Heart left ventricle (tissue), 13 donors: ENCODE data around the gene PLA2G4A.

ENCODE experiments used
- POLR2A ChIP-seq, 2 donors: fragments of 450-650 bp; IDR thresholded peaks; one replicate each; pipeline ENCODE4 v1.6.1; 2017; ENCODE audit warnings: antibody characterized with exemption in 2 of 2, mild to moderate bottlenecking in 2 of 2, moderate library complexity in 2 of 2
- TF ChIP-seq, protein P1 (sequence below), 12 donors: fragments of 200-600 bp; sonication (generic) in 4 of 12; IDR thresholded peaks; one replicate each; pipeline versions ENCODE4 v1.5.0 to v1.8.0; 2018 to 2022; ENCODE audit warnings: antibody characterized with exemption in 12 of 12, mild to moderate bottlenecking in 5 of 12
- donor health status: ischemic (EF 13 %, LVEDD 7.1; RV severe dilation, severe dysfunction).
- donor health status: DM: no; HTN: yes; CAD: no.
- donor health status: DM: no; HTN: no; CAD: no.
- donor health status: ischemic (EF 25% LVEDD 6.9; RV normal size, moderate dysfunction).
- donor health status: ischemic (EF 25% LVEDD 5.7; RV mildly dilated, moderate dysfunction).
- donor health status: ischemic (EF 35%, LVEDD 5.7; RV mildly dilated, moderate dysfunction).
- donor health status: nonischemic (EF 11% LVEDD 7.7; RV severe dilation, severe dysfunction).
- donor health status: DM: yes; HTN: yes; CAD: no.
- donor health status: PGD.
- donor health status: ischemic (EF 29% LVEDD 5.4; RV normal size, mild dysfunction).
- donor health status: nonischemic (EF 23%, LVEDD 6.1; RV moderate dilation, normal function).

DNA sequence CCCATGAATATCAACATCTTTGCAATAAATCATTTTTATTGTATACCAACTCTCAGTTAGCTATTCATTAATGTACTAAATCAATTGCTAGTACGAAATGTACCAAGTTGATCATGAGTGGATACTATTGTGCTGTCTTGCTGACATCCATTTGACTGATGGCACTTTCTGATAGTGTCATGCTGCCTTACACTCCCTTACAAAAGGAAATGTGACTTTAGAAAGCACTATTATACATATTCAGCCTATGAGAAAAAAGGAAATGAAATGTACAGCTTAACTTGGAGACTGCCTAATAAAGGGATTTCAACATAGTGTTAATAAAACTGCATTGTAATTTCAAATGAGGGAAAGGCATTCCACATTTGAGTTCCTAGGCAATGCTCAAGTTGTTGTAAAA is 52.2 kb downstream of the PLA2G4A start:
- TF ChIP-seq, protein P1, sequence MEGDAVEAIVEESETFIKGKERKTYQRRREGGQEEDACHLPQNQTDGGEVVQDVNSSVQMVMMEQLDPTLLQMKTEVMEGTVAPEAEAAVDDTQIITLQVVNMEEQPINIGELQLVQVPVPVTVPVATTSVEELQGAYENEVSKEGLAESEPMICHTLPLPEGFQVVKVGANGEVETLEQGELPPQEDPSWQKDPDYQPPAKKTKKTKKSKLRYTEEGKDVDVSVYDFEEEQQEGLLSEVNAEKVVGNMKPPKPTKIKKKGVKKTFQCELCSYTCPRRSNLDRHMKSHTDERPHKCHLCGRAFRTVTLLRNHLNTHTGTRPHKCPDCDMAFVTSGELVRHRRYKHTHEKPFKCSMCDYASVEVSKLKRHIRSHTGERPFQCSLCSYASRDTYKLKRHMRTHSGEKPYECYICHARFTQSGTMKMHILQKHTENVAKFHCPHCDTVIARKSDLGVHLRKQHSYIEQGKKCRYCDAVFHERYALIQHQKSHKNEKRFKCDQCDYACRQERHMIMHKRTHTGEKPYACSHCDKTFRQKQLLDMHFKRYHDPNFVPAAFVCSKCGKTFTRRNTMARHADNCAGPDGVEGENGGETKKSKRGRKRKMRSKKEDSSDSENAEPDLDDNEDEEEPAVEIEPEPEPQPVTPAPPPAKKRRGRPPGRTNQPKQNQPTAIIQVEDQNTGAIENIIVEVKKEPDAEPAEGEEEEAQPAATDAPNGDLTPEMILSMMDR (IDR thresholded peaks at IDR 0.05), result no peak
- no peak for TF ChIP-seq POLR2A (IDR thresholded peaks at IDR 0.05)
